DMS 273 treated with DMSO at 0.1 percent for 48 hours (cell line): Measurements from ENCODE around the gene RHD.
A peak's percentile ranks its signal among the peaks of the same experiment; 100 is the strongest.
"Not testable (repeated sequence)": the region's sequence is repeated elsewhere in the genome, so short reads cannot be mapped to it uniquely, and the experiment has no call there.

Experiments
- DNase-seq: peaks from one replicate; lab custom pipeline; 2025; lab: John Stamatoyannopoulos, UW

RHD gene

DNA sequence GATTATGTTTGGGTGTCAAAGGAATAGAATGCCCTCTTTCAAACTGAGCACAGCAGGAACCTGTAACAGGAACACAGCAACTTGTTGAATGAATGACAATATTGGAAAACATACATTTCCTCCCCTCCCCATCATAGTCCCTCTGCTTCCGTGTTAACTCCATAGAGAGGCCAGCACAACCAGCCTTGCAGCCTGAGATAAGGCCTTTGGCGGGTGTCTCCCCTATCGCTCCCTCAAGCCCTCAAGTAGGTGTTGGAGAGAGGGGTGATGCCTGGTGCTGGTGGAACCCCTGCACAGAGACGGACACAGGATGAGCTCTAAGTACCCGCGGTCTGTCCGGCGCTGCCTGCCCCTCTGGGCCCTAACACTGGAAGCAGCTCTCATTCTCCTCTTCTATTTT lies at the start of gene RHD:
TSS of gene RHD (plus strand) at position 272 of the 400 bp plus-strand sequence. CDS start at position 311, 39 bp downstream.
- DNase-seq, result not testable (repeated sequence)

DNA sequence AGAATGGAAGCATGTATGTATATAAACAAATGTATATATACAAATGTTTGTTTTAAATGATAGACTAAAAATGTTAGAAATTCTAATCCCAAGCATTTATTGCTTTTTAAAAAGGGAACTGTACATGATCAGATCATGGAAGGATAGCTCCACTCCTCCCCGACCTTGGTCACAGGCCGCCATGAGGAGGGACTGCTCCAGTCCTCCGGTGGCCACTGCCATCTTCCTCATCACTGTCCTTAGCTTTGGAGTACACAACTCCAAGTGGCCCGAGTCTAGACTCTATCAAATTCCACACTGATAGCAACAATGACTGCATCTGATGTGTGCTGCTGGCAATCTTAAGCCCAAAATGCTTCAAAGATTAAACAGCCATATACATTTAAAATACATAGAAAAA lies 49.7 kb upstream of the RHD start:
- DNase-seq, result no peak

DNA sequence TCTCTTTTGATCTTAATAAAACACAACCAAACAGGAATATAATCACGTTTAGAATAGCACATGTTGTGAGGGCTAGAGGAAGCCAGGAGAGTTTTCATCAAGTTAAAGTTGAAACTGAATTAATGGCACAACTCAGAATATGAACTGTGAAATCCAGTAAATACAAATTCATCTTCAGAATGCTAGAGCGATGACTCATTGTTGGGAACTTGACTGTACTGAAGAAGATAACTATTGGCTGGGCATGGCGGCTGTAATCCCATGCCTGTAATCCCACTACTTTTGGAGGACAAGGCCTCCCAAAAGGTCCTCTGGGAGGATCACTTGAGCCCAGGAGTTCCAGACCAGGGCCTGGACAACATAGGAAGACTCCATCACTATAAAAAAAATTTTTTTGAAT lies 48.8 kb upstream of the RHD start:
- no peak for DNase-seq

DNA sequence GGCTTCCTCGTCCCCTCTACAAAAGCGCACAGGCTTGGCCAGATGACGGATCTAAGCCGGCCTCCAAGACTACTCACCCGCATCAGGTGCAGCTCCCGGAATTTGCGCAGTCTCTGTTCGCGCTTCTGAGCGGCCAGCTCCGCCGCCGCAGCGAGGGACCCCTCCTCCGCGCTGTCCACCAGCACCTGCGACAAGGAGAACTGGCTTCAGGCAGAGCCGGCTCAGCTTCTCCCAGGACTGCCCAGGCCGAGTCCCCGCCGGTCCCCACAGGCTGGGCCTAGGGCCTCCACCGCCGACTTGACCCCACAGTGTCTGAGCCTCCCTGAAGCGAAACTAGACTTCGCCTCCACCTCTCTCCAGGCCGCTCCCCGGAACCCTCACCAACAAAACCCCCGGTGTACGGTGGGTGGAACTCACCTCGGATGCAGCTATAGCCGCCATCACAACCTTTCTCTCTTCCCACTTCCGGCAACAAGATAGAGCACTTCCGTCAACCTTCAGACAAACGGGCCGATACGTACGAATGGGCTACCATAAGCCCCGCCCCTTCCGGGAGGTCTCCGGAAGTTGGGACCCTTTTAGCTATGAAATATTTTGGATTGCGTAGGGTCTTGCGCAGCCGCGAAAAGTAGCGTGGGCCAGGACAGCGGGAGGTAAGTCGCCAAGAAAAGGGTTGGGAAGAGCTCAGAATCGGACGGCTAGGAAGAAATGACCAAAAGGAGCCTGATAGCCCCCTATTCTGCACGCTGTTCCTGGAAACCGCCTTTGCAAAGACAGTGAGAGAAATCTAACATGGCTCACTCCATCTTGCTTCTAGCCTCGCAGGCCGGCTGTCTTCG lies 40.1 kb upstream of the RHD start, which contains the start of gene SYF2:
TSS of gene SYF2 (minus strand) at position 476 of the 839 bp plus-strand sequence. CDS start at position 441, 35 bp downstream.
- peak; percentile 89 for DNase-seq

DNA sequence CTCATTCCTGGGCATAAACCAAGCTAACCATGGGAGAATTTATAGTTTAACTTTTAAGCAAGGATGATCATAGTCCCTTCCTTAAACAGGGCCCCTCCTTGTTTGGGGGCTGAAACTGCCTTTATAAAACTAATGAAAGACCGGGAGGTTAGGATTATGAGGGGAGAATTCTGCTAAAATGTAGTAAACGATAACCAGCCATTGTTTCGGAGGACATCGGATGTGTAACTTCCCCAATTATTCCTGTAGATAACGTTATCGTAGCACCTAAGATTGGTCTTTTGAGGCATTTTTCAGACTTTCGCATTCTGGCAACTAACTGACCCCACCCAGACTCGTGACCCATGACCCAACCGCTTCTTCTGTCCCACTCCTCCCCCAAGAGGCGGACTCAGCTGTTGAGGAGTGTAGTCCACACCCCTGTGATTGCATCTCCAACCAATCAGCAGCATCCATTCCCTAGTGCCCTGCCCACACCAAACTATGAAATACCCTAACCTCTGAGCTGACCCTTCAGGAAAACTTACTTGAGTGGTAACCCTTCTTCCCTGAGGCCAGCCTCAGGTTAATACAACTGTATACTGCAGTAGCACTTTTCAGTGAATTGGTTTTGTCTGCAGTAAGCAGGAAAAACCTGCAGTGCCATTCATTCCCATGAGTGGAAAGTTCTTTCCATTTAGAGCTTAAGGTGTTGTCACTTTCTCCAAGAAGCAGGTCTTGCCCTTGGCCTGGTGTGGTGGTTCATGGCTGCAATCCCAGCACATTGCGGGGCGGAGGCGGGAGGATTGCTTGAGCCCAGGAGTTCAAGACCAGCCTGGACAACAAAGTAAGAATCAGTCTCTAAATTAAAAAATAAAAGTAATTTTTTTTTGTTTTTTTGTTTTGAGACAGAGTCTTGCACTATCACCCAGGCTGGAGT lies 39.2 kb upstream of the RHD start:
- DNase-seq, result peak; percentile 28

DNA sequence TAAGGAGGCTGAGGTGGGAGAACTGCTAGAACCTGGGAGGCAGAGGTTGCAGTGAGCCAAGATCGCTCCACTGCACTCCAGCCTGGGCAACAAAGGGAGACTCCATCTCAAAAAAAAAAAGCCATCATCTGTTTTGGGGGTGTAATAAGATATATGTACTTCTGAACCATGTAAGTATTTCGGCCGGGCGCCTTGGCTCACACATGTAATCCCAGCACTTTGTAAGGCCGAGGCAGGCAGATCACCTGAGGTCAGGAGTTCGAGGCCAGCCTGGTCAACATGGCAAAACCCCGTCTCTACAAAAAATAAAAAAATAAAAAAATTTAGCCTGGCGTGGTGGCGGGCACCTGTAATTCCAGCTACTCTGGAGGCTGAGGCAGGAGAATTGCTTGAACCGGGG lies 36.9 kb upstream of the RHD start:
- DNase-seq, result not testable (repeated sequence)

DNA sequence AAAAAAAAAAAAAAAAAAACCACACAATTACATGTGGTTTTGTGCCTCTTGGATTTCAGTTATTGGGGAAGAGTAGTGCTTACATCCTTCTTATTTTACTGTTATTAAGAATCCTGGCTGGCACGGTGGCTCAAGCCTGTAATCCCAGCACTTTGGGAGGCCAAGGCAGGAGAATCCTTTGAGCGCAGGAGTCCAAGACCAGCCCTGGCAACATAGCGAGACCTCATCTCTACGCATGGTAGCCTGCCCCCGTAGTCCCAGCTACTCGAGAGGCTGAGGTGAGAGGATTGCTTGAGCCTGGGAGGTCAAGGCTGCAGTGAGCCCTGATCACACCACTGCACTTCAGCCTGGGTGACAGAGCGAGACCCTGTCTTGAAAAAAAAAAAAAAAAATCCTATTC lies 36.0 kb upstream of the RHD start:
- DNase-seq, result not testable (repeated sequence)

DNA sequence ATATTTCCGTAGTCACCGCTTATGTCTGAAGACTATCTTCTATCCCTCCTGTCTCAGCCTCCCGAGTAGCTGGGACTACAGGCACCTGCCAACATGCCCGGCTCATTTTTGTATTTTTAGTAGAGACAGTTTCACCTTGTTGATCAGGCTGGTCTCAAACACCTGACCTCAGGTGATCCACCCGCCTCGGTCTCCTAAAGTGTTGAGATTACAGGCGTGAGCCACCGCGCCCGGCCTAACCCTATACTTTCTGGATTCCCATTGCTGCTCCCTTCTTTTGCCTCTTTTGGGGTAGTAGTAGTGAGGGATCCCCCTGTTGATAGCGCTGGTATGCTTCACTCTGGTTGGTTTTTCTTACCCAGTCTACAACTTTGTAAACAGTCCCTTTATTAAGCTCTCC lies 34.3 kb upstream of the RHD start:
- no peak for DNase-seq

DNA sequence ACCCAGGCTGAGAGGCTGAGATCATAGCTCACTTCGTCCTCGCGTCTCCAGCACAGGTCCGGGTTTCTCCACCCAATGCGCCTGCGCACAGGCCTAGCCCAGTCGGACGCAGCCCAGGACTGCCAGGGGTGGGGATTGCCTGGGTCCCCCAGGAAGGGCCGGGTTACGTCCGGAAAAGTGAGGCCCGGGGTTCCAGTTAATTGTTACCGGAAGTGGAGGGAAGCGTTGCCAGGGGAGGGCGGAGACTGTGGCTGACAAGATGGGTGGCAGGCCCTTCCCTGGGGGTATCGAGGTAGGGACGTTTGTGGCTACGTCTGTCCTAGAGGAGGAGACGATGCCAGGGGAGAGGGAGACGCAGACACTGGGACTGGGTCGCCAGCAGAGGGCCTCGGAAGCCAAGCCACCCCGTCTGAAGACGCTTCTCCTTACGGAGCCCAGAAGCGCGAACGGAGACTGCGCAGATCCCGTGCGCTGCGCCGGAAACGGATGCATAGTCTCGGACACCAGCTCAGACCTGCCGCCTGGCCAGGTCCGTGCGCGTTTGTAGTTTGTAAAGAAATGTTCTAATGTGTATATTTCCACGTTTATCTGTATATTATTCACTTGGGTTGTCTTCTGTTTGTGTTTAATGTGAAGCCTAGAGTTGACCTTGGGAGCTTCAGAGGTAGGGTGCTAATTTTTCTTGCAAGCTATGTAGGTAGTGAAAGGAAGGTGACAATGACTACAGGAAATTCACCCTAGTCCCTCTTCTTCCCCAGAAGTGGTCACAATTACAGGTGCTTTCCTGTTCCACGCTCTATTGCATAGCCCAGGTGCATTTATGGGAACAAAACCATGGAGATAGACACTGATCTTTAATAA lies 32.4 kb upstream of the RHD start:
- DNase-seq, result peak; percentile 87

DNA sequence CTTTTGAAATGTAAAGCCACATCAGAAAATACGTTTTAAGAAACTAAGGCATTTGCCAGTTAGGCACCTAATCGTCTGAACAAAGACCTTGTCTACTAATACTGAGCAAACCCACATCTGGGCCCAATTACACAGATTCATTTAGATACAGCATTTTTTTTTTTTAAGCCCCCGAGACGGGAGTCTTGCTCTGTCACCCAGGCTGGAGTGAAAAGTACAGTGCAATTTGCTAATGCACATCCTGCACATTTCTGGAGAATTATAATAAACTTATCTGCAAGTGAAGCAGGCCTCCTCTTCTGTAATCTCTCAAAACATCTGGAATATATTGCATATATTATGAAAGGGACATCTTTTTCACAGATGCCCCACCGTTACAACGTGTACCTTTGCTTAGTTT lies 28.4 kb upstream of the RHD start:
- no peak for DNase-seq

DNA sequence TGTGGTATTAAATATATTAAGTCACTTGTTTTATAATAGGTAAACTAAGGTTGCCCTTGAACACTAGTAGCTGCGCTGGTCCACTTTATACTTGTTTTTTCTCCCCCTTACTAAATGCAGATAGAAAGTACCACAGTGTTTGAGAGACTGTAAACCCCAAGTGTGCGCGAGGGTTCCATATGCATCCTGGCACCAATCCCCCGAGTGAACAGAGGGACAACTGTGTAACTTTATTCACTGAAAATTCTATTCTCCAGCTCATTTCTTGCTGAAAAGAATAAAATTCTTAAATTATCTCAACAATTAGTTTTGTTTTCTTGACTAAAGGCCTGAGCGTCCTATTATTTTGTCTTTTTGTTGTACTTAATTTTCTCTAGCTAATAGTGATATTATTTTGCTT lies 26.9 kb upstream of the RHD start:
- DNase-seq, result no peak

DNA sequence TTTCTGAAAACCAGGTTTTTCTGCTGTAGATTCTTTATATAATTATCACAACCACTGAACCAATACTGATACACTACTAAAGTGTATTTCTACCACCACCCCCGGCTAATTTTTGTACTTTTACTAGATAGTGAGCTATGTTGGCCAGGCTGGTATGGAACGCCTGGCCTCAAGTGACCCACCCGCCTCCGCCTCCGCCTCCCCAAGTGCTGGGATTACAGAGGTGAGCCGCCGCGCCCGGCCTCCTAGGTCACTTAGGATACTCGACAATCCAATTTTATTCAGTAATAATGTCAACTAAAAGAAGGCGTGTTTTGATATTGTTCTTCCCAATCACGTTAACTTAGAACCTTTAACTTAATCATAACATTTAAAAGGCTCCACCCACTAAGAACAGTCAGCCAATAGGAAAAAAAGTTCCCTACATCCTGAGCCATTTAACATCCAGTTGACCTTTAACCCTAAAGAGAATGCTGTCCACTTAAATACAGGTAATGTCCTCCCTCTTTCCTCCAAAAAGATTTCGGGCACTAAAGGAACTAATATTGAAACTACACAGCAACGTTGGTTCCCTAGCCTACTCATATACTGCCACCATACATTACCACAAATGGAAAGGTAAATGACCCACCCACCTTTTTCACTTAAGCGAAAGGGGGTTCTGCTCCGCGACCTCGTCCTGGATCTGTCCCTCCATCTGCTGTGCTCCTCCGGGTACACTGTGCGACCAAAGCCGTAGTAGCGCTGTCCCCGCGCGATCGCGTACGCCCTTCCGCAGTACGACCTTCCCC lies 26.3 kb upstream of the RHD start:
- no peak for DNase-seq

DNA sequence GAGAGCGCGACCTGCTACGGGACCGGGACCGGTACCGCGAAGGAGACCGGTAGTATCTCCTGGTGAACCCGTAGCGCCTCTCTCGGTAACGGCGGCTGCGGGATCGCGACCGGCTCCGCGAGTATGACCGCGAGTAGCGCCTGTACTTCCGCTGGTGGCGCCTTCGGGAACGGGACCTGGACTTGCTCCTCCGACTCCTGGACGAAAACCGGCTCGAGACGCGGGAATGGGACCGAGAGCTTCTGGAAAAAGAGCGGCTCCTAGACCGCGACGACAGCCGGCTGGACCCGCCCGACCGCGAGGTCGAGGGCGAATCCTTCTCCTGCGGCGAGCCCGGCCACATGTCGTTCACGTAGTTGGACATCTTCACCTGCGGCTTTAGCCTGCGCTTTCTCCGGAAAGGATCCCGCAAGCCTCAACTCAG lies 25.7 kb upstream of the RHD start:
- no peak for DNase-seq

DNA sequence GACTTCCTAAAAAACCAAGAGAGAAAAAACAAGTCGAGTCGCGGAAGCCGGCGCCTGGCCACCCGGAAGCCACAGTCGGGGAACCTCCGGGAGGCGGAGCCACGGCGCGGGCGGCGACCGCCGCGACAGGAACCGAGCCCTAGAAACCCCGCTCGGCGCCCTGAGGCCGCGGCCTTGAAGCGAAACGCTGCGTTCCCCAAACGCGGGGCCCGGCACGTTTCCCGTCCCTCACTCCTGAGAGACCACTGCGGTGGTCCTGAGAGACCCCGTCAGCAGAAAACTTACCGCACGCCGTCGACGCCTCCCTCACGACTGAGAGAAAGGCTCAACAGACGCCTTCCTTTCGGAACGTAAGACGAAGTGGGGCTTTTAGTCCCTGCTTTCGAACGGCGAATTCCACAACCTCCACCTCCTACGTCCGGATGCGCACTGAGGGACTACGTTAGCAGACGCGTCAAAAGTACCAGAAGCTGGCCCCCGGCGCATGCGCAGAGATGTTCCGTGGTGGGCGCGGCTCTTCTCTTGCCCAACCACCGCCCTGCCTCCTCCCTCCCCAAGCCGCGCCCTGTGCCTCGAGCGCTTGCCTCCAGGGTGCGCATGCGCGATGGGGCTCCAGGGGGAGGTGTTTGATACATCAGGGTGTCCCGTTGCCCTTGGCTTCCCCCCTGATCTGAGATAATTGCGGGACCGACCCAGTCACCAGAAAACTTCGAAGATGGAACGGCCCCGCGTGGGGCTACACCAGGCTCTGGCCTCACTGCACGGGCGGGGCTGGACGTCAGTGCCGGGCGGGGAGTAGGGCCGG lies 25.1 kb upstream of the RHD start, which contains the start of gene RSRP1:
TSS of gene RSRP1 (minus strand) at position 431 of the 805 bp plus-strand sequence. CDS start 491 bp downstream, outside the sequence.
- DNase-seq, result peak; percentile 96

DNA sequence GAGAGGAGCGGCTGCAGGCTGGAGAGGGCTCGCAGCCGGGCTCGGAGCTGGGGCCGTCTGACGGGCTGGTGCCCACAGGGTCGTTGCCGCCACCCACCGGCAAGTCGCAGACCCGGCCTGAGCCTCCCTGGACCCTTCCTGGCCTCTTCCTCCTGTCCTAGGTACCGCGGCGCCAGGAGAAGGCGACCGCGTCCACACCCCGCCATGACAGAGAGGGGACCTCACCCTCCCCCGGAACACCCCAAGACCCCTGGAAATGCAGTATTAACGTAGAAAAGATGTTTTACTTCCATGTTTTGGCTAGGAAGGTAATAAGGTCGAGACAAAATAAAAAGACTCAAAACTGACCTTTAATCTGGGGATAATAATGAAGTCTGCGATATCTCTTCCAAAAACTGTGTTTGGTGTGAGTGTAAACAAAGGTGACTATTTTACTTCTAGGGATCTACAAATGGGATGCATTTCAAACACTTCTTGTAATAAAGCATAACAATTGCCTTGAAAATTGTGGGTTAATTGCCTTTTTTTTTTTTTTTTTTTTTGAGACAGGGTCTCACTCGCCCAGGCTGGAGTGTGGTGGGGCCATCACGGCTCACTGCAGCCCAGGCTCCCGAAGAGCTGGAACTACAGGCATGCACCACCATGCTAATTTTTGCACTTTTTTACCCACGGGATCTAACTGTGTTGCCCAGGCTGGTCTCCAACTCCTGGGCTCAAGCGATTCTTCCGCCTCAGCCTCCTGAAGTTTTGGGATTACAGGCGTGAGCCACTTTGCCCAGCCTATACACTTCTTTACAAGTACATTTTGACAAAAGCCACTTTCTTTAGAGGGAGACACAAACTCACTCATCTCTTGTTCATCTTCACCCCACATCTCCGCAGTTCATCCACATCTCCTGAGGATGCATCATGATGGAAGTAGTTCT lies 24.2 kb upstream of the RHD start:
- no peak for DNase-seq

DNA sequence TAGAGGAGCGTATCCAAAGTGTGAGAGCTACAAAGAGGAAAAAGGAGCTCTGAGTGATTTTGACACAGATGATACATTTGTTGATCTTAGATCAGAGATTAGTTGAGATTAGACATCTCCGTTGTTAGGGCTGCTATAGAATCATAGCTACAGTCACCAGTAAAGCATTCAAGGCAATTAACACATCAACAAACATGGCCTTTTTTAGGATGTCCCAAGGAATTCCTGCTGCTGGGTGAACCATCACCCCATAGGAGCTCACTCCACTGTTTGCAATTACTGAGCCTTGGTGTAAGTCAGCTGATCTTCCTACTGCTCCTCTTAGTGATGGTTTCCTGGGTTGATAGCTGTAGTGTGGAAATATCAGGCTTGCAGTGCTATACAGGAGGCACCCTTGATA lies 18.4 kb upstream of the RHD start:
- no peak for DNase-seq

DNA sequence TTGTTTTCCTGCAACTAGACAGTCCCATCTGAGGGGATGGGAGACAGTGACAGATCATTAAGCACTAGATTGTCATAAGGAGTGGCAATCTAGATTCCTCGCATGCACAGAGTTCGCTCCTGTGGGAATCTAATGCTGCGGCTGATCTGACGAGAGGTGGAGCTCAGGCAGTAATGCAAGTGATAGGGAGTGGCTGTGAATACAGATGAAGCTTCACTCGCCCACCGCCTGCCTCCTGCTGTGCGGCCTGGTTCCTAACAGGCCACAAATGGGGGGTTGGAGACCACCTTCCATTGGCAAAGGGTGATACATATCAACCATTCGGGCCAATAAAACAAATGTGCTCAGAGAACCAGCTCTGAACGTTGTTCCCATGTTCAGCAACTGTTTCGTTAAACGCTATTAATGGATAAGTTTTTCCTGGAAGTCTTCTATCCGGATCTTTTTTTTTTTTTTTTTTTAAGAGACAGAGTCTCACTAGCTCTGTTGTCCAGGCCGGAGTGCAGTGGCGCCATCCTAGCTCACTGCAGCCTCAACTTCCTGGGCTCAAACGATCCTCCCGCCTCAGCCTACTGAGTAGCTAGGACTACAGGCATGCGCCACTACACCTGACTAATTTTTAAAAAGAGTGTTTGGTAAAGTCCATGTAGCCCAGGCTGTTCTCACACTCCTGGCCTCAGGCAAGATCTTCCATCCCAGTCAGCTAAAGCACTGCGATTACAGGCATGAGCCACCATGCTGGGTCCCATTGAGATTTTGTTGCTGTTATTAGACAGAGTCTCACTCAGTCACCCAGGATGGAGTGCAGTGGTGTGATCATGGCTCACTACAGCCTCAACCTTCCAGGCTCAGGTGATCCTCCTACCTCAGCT lies 16.4 kb upstream of the RHD start:
- DNase-seq, result no peak

DNA sequence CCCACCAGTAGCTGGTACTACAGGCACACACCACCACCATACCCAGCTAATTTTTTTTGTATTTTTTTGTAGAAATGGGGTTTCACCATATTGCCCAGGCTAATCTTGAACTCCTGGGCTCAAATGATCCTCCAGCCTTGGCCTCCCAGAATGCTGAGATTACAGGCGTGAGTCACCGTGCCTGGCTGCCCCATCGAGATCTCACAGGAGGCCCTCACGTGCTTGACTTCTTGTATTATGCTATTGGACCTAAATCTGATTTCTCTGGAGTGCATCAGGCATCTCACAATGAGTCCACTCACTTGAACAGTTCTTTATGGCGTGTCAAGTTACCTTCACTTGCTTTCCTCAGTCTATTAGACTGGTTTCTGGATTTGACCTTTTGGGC lies 15.7 kb upstream of the RHD start:
- no peak for DNase-seq
